Stimulated activated naive B cell treated with anti-CD40 and anti-IgM and Interleukin-4, amounts not matched to agents 10 μg/mL and 1 μg/mL and 100 μg/mL, for 72 hours (primary cell): Measurements from ENCODE around the gene RSU1.

Experiments
- ATAC-seq, 2 donors: fragments of 150-1000 bp; cut with Tn5 transposase; replicated peaks; 2 replicates each; pipeline ENCODE4 v1.10.0; 2021; ENCODE audit warnings: moderate library complexity in 1 of 2
- DNase-seq: peaks from one replicate; pipeline ENCODE4 v3.0.0; 2021
- H3K27ac Mint-ChIP-seq: one replicate; pipeline ENCODE4 v1.8.0; 2022; ENCODE audit warnings: mild to moderate bottlenecking, mixed read lengths
- H3K27me3 Mint-ChIP-seq, 2 donors: one replicate each; pipeline ENCODE4 v1.8.0; 2022; ENCODE audit warnings: mixed read lengths in 2 of 2
- H3K36me3 Mint-ChIP-seq, 2 donors: one replicate each; pipeline ENCODE4 v1.8.0; 2022; ENCODE audit warnings: mixed read lengths in 2 of 2, mild to moderate bottlenecking in 1 of 2
- H3K4me1 Mint-ChIP-seq, 2 donors: one replicate each; pipeline ENCODE4 v1.8.0; 2022; ENCODE audit warnings: mixed read lengths in 2 of 2, mild to moderate bottlenecking in 1 of 2
- H3K4me3 Mint-ChIP-seq, 2 donors: one replicate each; pipeline ENCODE4 v1.8.0; 2022; ENCODE audit warnings: mild to moderate bottlenecking in 2 of 2, mixed read lengths in 2 of 2, moderate library complexity in 1 of 2
- H3K9me3 Mint-ChIP-seq, 2 donors: one replicate each; pipeline ENCODE4 v1.8.0; 2022; ENCODE audit warnings: mixed read lengths in 2 of 2, mild to moderate bottlenecking in 1 of 2

The RSU1 gene

DNA sequence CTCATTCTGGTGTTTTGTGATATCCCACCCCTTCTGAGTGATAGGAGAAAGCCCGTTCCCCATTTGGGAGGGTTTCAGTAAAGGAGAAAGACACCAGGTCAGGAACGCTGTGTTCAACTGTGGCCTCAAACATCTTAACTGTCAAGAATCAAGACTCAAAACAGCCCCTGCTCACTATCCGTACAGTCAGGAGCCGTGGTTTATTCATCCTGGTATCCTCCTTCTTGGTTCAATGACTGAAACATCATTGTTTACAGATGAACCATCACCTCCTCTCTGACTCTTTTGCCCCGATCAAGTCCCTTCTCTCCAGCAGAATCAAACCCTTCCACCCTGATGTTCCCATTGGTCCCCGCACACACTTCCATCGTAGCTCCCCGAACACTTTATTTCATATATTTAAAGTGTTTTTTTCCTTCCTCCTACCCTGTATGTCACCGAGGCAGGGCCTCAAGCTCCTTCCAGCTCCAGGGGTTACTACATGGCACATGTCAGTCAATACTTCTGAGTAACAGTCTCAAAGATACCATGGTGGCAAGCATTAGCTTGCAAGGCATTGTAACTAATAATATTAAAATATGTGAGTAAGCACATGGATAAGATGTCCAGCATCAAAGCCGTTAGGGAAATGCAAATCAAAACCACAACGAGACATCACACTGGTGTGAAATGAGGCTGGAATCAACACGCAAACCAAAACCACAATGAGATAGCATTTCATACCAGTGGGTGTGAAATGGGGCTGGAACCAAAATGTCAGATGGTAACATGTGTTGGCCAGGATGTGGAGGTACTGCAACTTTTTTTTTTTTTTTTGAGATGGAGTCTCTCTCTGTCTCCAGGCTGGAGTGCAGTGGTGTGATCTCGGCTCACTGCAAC is 170.8 kb downstream of the RSU1 start:
- Mint-ChIP-seq H3K27ac (no peak overlapping the region), H3K27me3 (no peaks in the 10 kb centered on the region), H3K4me1 (peaks cover 0 to 2% of the 10 kb centered on the region in 2 donors), H3K36me3 (peaks cover 6 to 13% of the 10 kb centered on the region in 2 donors), H3K4me3 (no peak overlapping the region), H3K9me3 (peaks cover 0 to 2% of the 10 kb centered on the region in 2 donors)
- DNase-seq (no peak), ATAC-seq (peak; percentile 50 to 51)

DNA sequence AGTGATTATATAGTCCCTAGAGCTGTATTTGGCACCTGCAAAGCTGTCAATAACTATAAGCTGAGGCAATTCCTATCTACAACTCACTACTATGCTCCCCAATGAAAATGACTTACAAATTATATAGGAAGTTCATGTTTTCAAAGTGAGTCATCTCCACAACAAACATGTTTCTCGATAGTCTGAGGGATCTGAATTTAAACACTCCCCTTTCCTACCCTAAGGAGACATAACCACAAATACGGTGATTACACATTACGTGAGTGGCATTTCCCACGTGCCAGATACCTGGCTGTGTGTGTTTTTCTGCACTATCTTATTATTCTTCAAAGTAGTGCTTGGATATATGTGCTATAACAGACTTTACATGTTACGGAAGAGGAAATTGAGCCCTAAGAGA is 173.1 kb downstream of the RSU1 start:
- no peak for DNase-seq
- Mint-ChIP-seq H3K9me3 (peaks cover 0 to 2% of the 10 kb centered on the region in 2 donors), H3K36me3 (peaks cover 6 to 10% of the 10 kb centered on the region in 2 donors), H3K27me3 (no peaks in the 10 kb centered on the region), H3K4me3 (no peak overlapping the region), H3K4me1 (peaks cover 0 to 2% of the 10 kb centered on the region in 2 donors), H3K27ac (no peak overlapping the region)
- ATAC-seq = no peak

DNA sequence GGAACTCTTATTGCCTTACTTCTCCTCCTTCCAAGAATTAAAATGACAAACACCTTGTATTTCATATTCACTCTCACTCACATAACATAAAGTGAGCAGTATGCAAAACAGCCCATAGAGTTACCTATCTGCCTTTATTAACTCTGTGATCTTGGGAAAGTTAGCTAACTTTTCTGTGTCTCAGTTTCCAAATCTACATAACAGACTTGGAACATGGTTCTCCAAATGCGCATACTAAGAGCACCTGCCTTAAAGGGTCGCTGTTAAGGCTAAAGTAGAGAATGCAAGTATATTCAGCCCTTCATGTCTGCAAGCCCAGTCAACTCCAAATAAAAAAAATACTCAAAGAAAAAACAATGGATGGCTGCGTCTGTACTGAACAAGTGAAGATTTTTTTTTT is 173.7 kb downstream of the RSU1 start:
- no peaks in the 10 kb centered on the region for H3K27me3 Mint-ChIP-seq
- DNase-seq (no peak), ATAC-seq (no peak)
- peaks cover 7 to 10% of the 10 kb centered on the region in 2 donors for H3K36me3 Mint-ChIP-seq
- peaks cover 0 to 2% of the 10 kb centered on the region in 2 donors for H3K4me1 Mint-ChIP-seq
- H3K9me3 Mint-ChIP-seq = peaks cover 0 to 2% of the 10 kb centered on the region in 2 donors
- no peak overlapping the region for H3K27ac Mint-ChIP-seq
- no peak overlapping the region for H3K4me3 Mint-ChIP-seq

DNA sequence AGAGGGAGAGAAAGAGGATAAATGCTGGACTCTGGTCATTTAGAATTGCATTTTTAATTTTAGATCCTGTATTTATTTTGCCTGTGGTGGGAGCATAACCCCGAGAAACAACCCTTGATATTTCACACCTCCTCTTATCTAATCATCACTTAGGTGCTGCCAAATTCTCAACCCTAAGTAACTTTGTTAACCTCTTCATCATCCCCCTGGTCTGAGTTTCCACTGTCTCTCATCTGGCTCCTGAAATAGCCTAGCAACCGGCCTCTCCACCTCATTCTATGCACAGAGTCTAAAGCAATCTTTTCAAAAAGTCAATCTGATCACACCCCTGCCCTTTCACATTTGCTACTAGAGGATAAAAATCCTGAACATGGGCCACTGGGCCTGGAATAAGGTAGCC is 177.1 kb downstream of the RSU1 start:
- Mint-ChIP-seq H3K27ac (no peak overlapping the region), H3K36me3 (peaks cover 4 to 6% of the 10 kb centered on the region in 2 donors), H3K4me3 (no peak overlapping the region), H3K9me3 (no peaks in the 10 kb centered on the region), H3K27me3 (no peaks in the 10 kb centered on the region), H3K4me1 (peaks cover 0 to 2% of the 10 kb centered on the region in 2 donors)
- no peak for ATAC-seq
- DNase-seq = no peak

DNA sequence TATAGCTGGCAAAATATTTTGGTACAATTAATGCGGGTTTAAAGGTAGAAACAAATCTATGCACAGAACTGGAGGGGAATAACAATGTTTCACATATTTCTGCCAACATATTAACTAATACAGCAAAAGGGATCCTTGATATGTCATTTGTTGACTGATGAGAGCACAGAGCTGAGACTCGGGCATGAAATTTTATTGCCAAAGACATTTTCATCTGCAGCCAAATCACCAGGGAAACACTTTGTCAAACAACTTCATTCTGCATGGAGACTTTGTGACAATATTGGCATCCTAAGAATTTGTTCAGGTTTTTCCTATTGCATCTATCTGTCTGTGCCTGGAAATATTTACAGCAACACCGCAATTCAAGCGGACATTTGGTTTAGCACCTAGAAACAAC is 177.8 kb downstream of the RSU1 start:
- H3K4me3 Mint-ChIP-seq = no peak overlapping the region

DNA sequence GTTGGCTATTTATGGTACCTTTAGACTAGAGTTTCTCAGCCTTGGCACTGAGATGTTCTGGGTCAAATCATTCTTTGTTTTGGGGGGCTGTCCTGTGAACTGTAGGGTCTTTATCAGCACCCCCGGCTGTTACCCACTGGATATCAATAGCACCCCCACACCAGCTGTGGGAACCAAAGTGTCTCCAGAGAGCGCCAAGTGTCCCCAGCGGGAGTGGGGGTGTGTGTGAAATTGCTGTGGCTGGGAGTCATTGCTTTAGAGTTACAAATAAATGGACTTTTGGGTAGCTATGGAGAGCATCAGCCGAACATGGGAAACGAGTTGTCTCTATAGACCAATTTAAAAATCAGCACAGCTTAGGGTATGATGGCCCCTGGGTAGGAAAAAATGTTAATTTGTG is 184.2 kb downstream of the RSU1 start:
- Mint-ChIP-seq H3K4me3 (no peak overlapping the region), H3K27ac (no peak overlapping the region), H3K9me3 (no peaks in the 10 kb centered on the region), H3K4me1 (no peaks in the 10 kb centered on the region), H3K36me3 (peaks cover 2 to 15% of the 10 kb centered on the region in 2 donors), H3K27me3 (no peaks in the 10 kb centered on the region)
- no peak for DNase-seq
- no peak for ATAC-seq

More for the DNA sequence above, 177.8 kb downstream of the RSU1 start:
- Mint-ChIP-seq H3K27ac (no peak overlapping the region), H3K36me3 (peaks cover 4 to 5% of the 10 kb centered on the region in 2 donors), H3K27me3 (no peaks in the 10 kb centered on the region), H3K9me3 (no peaks in the 10 kb centered on the region), H3K4me1 (peaks cover 0 to under 1% of the 10 kb centered on the region in 2 donors)
- ATAC-seq (no peak), DNase-seq (no peak)

DNA sequence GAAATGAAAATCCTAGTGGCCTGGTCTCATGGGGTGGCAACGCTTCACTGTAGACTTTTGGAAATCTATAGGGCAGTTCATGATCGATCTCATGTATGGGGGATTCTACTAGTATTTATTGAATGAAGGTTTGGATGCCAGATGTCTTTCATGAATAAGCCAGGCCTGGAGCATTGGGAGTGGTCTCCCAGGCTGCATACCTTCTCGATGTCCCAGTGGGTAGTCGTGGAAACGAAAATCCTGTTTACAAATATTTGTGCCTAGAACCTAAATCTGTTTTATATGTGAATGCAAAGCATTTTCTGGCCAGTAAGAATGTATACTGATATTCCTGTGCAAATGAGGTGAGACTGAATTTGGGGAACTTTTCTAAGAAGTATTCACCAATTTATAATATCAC is 190.5 kb downstream of the RSU1 start:
- DNase-seq (no peak), ATAC-seq (no peak)
- Mint-ChIP-seq H3K4me1 (peaks cover 0 to 7% of the 10 kb centered on the region in 2 donors), H3K27me3 (no peaks in the 10 kb centered on the region), H3K4me3 (no peak overlapping the region), H3K36me3 (peaks cover 27 to 45% of the 10 kb centered on the region in 2 donors), H3K9me3 (peaks cover 7 to 15% of the 10 kb centered on the region in 2 donors), H3K27ac (no peak overlapping the region)

DNA sequence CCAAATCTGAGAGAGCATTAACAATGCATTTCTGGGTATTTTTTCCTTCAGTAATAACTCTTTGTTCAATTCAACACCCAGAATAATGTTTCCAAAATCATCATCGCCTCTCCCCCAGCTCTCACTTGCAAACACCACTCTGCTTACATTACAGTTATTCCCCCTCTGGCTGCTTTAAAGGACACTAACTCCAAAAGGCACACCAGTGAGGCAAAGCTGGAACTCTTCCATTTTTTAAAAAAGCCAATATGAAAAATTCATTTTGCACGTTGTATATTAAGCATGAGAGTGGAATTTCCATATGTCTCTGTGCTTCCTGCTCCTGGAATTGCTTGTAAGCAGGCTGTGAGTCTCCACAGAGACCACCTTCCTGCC is 204.3 kb downstream of the RSU1 start:
- ATAC-seq (no peak), DNase-seq (no peak)
- H3K4me3 Mint-ChIP-seq = no peak overlapping the region
- H3K27me3 Mint-ChIP-seq = no peaks in the 10 kb centered on the region
- H3K4me1 Mint-ChIP-seq = peaks cover 8 to 18% of the 10 kb centered on the region in 2 donors
- peaks cover 19 to 23% of the 10 kb centered on the region in 2 donors for H3K9me3 Mint-ChIP-seq
- H3K36me3 Mint-ChIP-seq = peaks cover 27 to 45% of the 10 kb centered on the region in 2 donors
- H3K27ac Mint-ChIP-seq = no peak overlapping the region

DNA sequence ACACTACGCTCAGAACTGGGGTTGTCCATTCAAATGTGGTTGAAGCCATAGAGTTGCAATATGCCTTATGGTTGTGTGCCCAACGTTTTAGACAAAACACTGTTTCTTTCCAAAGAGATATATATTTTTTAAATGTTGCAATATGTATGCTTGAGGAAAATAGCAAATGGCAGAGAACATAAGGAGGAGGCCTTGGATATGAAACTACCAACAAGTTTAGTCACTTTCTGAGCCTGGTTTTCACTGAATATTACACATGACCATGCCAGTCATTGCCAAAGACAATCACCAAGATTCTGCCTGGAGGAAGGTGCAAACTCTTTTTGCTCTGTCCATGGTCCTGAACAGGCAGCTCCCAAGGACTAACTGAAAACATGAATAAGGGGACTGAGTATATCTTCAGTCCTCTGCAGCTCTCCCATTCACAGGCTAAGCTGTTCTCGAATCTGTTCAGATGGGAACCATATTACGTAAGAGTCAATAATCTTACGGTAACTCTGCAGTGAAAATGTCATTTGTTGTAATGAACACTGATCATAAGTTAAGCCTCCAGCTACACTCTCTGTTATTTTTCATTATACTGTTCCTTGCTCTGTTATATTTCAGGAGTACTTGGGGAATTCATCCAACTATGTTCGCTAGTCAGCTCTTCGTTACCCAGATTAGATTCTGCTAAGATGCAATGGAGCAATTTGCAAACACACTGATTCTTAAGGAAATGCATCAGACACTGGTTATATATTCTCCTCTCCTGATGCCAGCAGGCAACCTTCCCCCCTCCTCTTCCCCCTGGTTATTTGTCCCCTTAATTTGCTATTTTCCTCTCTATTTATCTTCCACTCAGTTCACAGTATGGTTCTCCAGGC is 204.9 kb downstream of the RSU1 start:
- peaks cover 22 to 40% of the 10 kb centered on the region in 2 donors for H3K36me3 Mint-ChIP-seq
- no peak overlapping the region for H3K27ac Mint-ChIP-seq
- peaks cover 8 to 18% of the 10 kb centered on the region in 2 donors for H3K4me1 Mint-ChIP-seq
- DNase-seq = no peak
- H3K9me3 Mint-ChIP-seq = peaks cover 16 to 17% of the 10 kb centered on the region in 2 donors
- H3K4me3 Mint-ChIP-seq = no peak overlapping the region
- no peaks in the 10 kb centered on the region for H3K27me3 Mint-ChIP-seq
- no peak for ATAC-seq

DNA sequence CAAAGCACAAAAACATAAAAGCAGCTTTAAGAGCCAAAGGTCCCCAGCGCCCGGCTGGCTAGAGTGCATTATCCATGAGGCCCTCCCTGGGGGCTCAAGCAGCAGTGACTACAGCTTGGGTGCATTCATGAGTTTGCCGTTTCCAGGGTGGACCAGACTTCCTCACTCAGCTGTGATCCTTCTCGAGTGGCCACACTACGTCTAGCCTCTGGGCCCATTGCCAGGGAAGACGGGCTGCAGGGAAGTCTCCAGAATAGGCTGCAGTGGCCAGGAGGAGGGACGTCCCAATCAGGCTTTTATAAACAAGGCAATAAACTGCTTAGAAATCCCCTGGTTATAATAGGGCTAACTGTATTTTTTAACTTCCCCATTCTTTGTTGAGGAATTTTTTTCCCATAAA is 206.2 kb downstream of the RSU1 start:
- Mint-ChIP-seq H3K4me3 (no peak overlapping the region), H3K27me3 (no peaks in the 10 kb centered on the region), H3K4me1 (peaks cover 7 to 16% of the 10 kb centered on the region in 2 donors), H3K27ac (no peak overlapping the region), H3K9me3 (peaks cover 6 to 12% of the 10 kb centered on the region in 2 donors), H3K36me3 (peaks cover 19 to 33% of the 10 kb centered on the region in 2 donors)
- DNase-seq (no peak), ATAC-seq (no peak)

DNA sequence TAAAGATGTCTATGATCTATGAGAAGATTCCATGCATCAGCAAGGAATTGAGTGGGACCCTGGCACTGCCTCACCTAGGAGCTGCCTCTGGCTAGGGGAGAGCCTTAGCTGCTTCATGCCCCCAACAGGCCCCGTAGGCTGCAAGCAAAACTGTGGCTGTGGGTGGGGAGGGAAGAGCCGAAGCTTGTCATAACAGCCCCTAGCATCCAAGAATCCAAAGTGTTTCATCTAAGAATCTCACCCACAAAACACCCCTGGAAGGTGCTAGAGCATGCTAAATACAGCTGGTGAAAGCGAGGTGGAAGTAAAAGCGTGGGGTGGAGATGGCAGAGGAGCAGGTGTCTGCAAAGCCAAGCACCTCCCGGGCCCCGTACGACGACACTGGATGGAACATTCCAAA is 208.0 kb downstream of the RSU1 start:
- Mint-ChIP-seq H3K9me3 (peaks cover 0 to 5% of the 10 kb centered on the region in 2 donors), H3K27ac (no peak overlapping the region), H3K4me1 (peaks cover 0 to 1% of the 10 kb centered on the region in 2 donors), H3K36me3 (peaks cover 6 to 19% of the 10 kb centered on the region in 2 donors), H3K27me3 (no peaks in the 10 kb centered on the region), H3K4me3 (no peak overlapping the region)
- DNase-seq (no peak), ATAC-seq (no peak)

DNA sequence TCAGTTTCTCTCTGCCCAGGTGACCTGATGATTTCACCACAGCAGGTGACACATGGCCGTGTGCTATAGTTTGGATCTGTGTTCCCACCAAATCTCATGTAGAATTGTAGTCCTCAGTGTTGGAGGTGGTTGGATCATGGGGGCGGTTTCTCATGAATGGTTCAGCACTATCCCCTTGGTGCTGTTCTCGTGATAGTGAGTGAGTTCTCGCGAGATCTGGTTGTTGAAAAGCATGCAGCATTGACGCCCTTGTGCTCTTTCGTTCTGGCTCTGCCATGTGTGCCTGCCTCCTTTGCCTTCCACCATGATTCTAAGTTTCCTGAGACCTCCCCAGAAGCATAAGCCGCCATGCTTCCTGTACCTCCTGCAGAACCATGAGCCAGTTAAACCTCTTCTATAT is 210.3 kb downstream of the RSU1 start:
- ATAC-seq = no peak
- no peak overlapping the region for H3K27ac Mint-ChIP-seq
- peaks cover 0 to 4% of the 10 kb centered on the region in 2 donors for H3K9me3 Mint-ChIP-seq
- DNase-seq = no peak
- H3K27me3 Mint-ChIP-seq = no peaks in the 10 kb centered on the region
- H3K4me1 Mint-ChIP-seq = no peaks in the 10 kb centered on the region
- H3K36me3 Mint-ChIP-seq = peaks cover 6 to 27% of the 10 kb centered on the region in 2 donors
- H3K4me3 Mint-ChIP-seq = no peak overlapping the region

DNA sequence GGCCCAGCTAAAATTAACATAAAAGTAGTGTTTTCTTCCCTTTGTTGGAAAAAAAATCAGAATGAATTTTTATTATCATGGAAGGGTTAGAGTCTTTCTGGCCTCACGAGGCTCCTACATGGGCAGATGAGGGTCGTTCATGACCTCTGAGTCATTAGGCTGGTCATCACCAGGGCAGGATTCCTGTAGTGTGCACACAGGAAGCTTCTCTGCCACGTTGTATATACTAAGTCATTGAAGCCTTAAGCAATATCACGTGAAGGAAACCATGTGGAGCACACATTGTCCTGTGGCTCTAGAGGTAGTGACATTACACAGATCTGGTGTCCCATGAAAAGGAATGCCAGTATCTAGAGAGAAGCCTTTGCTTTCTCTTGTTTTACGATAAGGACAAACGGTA is 210.8 kb downstream of the RSU1 start:
- ATAC-seq = no peak
- Mint-ChIP-seq H3K4me3 (no peak overlapping the region), H3K4me1 (no peaks in the 10 kb centered on the region), H3K27ac (no peak overlapping the region), H3K27me3 (no peaks in the 10 kb centered on the region), H3K36me3 (peaks cover 6 to 26% of the 10 kb centered on the region in 2 donors), H3K9me3 (peaks cover 0 to 4% of the 10 kb centered on the region in 2 donors)
- DNase-seq = no peak

DNA sequence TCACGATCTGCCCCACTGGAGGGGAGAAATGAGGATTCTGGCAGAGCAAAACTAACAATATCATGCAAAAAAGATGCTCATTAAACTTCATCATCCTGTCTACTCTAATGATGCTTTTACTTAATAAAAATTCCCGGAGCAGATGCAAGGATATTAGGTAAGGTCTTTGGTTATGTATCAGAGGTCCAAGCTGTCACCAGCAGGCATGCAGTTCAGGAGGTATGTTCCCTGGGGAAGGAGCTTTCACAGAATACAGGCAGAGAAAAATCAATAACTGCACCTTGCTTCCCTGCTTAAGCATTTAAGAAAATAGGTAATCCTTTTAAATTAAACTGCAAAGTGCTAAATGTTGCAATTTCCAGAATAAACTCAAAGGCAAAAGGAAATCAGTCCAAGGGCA is 213.9 kb downstream of the RSU1 start:
- Mint-ChIP-seq H3K27me3 (no peaks in the 10 kb centered on the region), H3K36me3 (peaks cover 6 to 23% of the 10 kb centered on the region in 2 donors), H3K4me1 (no peaks in the 10 kb centered on the region), H3K9me3 (peaks cover 0 to 4% of the 10 kb centered on the region in 2 donors), H3K27ac (no peak overlapping the region), H3K4me3 (no peak overlapping the region)
- DNase-seq = no peak
- no peak for ATAC-seq
